Transverse colon (tissue), 4 donors: Measurements from ENCODE around the gene IL4.

Experiments used
- CTCF ChIP-seq, 5 experiments: fragments of 200-600 bp in 3 of 5; fragments of 450-650 bp in 2 of 5; sonication (generic) in 3 of 5; IDR thresholded peaks; 1 replicate in 2 of 5; 2 replicates in 3 of 5; pipeline ENCODE4 v1.5.1; 2016 to 2017; ENCODE audit warnings: antibody characterized with exemption in 5 of 5, inconsistent platforms in 3 of 5, mild to moderate bottlenecking in 2 of 5, moderate library complexity in 1 of 5
- EP300 ChIP-seq: sonication (generic); formaldehyde crosslinking; IDR thresholded peaks from one replicate; pipeline ENCODE4 v1.6.1; 2017; ENCODE audit warnings: antibody characterized with exemption, low read depth
- POLR2A ChIP-seq: fragments of 450-650 bp; IDR thresholded peaks from one replicate; pipeline ENCODE4 v1.6.1; 2016; ENCODE audit warnings: antibody characterized with exemption, mild to moderate bottlenecking, moderate library complexity
- POLR2AphosphoS5 ChIP-seq, 3 donors: sonication (generic); formaldehyde crosslinking; IDR thresholded peaks; one replicate each; pipeline ENCODE4 v1.6.1; 2016; ENCODE audit warnings: antibody characterized with exemption in 3 of 3

DNA sequence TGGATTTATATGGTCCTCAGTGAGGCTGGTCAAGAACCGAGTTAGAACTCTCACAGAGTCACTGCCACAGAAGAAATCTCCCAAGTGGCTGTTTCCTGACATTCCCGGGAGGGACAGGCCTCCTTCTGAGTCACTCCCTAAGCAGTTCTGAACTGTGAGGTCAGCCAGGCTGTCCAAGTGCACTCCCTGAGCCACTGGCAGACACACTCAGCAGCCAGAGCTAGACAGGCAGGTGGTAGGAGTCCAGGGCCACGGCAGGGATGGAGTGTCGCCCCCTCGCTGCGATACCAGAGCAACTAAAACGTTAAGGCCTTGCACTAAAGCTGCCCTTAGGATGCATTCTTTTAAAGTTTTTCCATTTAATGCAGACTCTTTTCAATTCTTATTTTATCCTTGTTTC lies 3.4 kb downstream of the IL4 start:
- TF ChIP-seq CTCF (IDR thresholded peaks at IDR 0.05) (no peak), EP300 (no peak), POLR2AphosphoS5 (IDR thresholded peaks at IDR 0.05) (peak in 1 of 3 donors; percentile 14), POLR2A (no peak)
